Measurements from ENCODE around the gene APH1B.

The APH1B gene

DNA sequence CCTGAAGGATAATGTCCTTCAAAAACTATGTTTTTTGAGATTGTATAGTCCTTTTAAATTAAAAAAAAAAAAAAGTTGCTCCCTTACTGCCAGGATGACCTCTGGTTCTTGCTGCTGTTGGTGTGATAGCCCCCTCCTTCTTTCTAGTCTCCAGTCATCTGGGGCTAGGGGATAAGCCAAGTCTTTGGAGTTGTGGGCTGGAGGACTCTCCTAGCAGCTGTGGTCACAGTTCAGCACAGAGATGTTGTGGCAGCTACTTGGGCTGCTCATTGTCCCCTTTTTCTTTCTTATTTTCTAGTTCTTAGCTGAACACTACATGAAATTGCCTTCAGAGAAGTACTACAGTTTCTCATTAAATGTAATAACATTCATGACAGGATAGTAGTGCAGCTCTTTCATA lies 39.2 kb upstream of the APH1B start:
- Histone ChIP-seq H3K27me3 (no peaks in the 10 kb centered on the region), H3K4me1 (peaks cover 36% of the 10 kb centered on the region), H4K20me1 (peaks cover 29% of the 10 kb centered on the region; the same call in 1 of the 2 replicates), H3K9ac (no peak overlapping the region), H3K9me3 (peaks cover 36% of the 10 kb centered on the region), H3K4me3 (no peak overlapping the region), H3K4me2 (peak overlapping the region; percentile 63), H3K36me3 (peaks cover 50% of the 10 kb centered on the region), H3K27ac (no peak overlapping the region)
- TF ChIP-seq Cebpa-rat (IDR thresholded peaks at IDR 0.05): no peak

GRCh38 chr15:63238796-63239195 lies 38.6 kb upstream of the APH1B start:
- no peaks in the 10 kb centered on the region for H3K27me3 ChIP-seq
- H3K9me3 ChIP-seq: peaks cover 42% of the 10 kb centered on the region
- TF ChIP-seq Cebpa-rat (IDR thresholded peaks at IDR 0.05): no peak
- H3K4me2 ChIP-seq: peak overlapping the region; percentile 63
- H3K9ac ChIP-seq: no peak overlapping the region
- H4K20me1 ChIP-seq: peaks cover 29% of the 10 kb centered on the region; the same call in 1 of the 2 replicates
- H3K27ac ChIP-seq: no peak overlapping the region
- peaks cover 56% of the 10 kb centered on the region for H3K36me3 ChIP-seq
- no peak overlapping the region for H3K4me3 ChIP-seq
- H3K4me1 ChIP-seq: peaks cover 36% of the 10 kb centered on the region

- Histone ChIP-seq H3K4me1 (peaks cover 26% of the 10 kb centered on the region), H4K20me1 (peaks cover 29% of the 10 kb centered on the region; the same call in 1 of the 2 replicates), H3K27ac (no peak overlapping the region), H3K9me3 (peaks cover 44% of the 10 kb centered on the region), H3K27me3 (no peaks in the 10 kb centered on the region), H3K4me3 (no peak overlapping the region), H3K4me2 (no peak overlapping the region), H3K36me3 (peaks cover 59% of the 10 kb centered on the region), H3K9ac (no peak overlapping the region)
- TF ChIP-seq Cebpa-rat (IDR thresholded peaks at IDR 0.05): no peak
Observed at GRCh38 chr15:63240109-63240508, 37.3 kb upstream of the APH1B start.

- no peak for TF ChIP-seq Cebpa-rat (IDR thresholded peaks at IDR 0.05)
- no peak overlapping the region for H3K4me2 ChIP-seq
Observed at GRCh38 chr15:63241316-63241715, 36.1 kb upstream of the APH1B start.

DNA sequence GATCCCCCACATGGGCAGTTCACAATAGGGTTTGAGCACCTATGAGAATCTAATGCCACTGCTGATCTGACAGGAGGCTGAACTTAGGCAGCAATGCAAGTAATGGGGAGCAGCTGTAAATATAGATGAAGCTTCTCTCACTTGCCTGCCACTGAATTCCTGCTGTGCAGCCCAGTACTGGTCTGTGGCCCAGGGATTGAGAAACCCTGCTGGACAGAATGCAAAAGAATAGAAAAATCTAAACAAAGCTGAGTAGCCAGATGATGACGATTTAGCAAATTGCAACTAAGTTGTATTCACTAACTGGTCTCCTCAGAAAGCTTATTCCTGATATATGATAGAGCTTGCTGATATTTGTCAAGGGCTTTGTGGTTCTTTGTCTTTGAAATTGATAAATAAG lies 34.3 kb upstream of the APH1B start:
- H3K4me2 ChIP-seq: no peak overlapping the region
- H3K4me1 ChIP-seq: peaks cover 19% of the 10 kb centered on the region
- H3K27me3 ChIP-seq: no peaks in the 10 kb centered on the region
- no peak overlapping the region for H3K27ac ChIP-seq
- H3K9me3 ChIP-seq: peaks cover 33% of the 10 kb centered on the region
- H3K4me3 ChIP-seq: no peak overlapping the region
- no peak overlapping the region for H3K9ac ChIP-seq
- TF ChIP-seq Cebpa-rat (IDR thresholded peaks at IDR 0.05): no peak
- peaks cover 27% of the 10 kb centered on the region; the same call in 1 of the 2 replicates for H4K20me1 ChIP-seq
- H3K36me3 ChIP-seq: peaks cover 82% of the 10 kb centered on the region

More at GRCh38 chr15:63241316-63241715, 36.1 kb upstream of the APH1B start:
- H3K27me3 ChIP-seq: no peaks in the 10 kb centered on the region
- H3K4me3 ChIP-seq: no peak overlapping the region
- no peak overlapping the region for H3K27ac ChIP-seq
- H3K9me3 ChIP-seq: peaks cover 44% of the 10 kb centered on the region
- peaks cover 71% of the 10 kb centered on the region for H3K36me3 ChIP-seq
- peaks cover 29% of the 10 kb centered on the region; the same call in 1 of the 2 replicates for H4K20me1 ChIP-seq
- peaks cover 26% of the 10 kb centered on the region for H3K4me1 ChIP-seq
- H3K9ac ChIP-seq: no peak overlapping the region

DNA sequence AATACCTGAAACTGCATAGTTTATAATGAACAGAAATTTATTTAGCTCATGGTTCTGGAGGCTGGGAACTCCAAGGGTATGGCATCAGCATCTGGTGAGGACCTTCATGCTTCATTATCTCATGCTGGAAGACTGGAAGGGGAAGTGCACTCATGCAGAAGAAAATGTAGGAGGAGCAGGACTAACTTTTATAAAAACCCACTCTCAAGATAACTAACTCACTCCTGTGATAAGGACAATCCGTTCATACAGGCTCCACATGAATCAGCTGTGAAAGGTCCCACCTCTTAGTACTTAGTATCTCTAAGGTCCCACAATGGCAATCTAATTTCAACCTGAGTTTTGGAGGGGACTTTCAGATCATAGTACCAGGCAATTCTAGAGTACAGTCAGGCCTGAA lies 33.6 kb upstream of the APH1B start:
- H3K9me3 ChIP-seq: peaks cover 33% of the 10 kb centered on the region
- TF ChIP-seq Cebpa-rat (IDR thresholded peaks at IDR 0.05): no peak
- no peak overlapping the region for H3K4me3 ChIP-seq
- H3K27me3 ChIP-seq: no peaks in the 10 kb centered on the region
- H3K27ac ChIP-seq: no peak overlapping the region
- H3K4me2 ChIP-seq: no peak overlapping the region
- peaks cover 12% of the 10 kb centered on the region for H3K4me1 ChIP-seq
- no peak overlapping the region for H3K9ac ChIP-seq
- peaks cover 86% of the 10 kb centered on the region for H3K36me3 ChIP-seq
- H4K20me1 ChIP-seq: peaks cover 21% of the 10 kb centered on the region; the same call in 1 of the 2 replicates

DNA sequence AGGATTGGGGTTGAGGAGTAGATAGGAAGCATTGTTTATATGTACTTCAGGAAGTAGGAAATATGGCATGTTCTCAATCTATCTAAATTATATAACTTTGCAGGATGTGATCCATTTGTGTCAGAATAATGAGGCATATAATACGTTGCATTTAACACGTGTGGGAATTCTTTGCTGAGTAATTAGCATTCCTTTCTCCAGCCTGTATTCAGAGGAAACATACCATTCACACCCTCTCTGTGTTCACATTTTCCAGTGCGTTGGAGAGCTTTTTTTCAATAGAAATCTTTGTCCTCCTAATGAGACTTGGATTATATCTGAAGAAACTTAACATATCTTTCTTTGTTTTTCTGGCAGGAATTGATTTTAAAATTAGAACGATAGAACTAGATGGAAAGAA lies 33.0 kb upstream of the APH1B start:
- Histone ChIP-seq H3K9ac (no peak overlapping the region), H3K36me3 (peaks cover 91% of the 10 kb centered on the region), H3K27ac (no peak overlapping the region), H4K20me1 (peaks cover 16% of the 10 kb centered on the region; the same call in 1 of the 2 replicates), H3K4me3 (no peak overlapping the region), H3K9me3 (peaks cover 33% of the 10 kb centered on the region), H3K27me3 (no peaks in the 10 kb centered on the region), H3K4me2 (no peak overlapping the region), H3K4me1 (peaks cover 8% of the 10 kb centered on the region; the same call in 1 of the 2 replicates)
- no peak for TF ChIP-seq Cebpa-rat (IDR thresholded peaks at IDR 0.05)

DNA sequence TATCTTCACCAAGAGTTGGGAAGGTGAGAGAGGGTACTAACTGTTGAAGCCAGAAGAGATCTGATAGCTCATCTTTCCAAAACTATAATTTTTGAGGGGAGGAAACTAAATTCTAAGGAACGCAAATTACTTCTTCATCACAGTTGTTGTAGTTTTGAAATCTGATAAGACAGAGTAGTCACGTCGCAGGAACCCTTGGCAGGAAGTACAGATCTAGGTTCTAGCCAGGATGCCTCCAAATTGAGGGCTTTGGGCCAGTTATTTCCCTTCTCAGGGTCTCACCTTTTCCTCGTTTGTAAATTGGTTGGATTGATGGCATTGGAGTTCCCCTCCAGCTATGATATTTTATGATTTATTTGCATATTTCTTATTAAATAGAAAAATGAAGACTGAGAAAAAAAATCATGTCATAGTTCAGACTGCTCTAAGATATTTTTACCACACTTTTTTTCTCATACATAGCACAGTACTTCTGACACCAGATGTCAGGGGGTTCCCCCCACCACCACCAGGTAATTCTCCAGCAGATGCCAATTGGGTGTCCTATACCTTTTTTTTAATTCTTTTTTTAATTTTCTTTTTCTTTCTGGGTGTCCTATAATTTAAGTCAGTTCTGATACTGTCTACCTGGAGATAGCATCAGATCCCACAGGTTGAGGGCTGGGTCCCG lies 32.3 kb upstream of the APH1B start:
- TF ChIP-seq Cebpa-rat (IDR thresholded peaks at IDR 0.05): no peak
- H3K27me3 ChIP-seq: no peaks in the 10 kb centered on the region
- H3K9me3 ChIP-seq: peaks cover 33% of the 10 kb centered on the region
- H3K4me2 ChIP-seq: no peak overlapping the region
- no peak overlapping the region for H3K9ac ChIP-seq
- peaks cover 8% of the 10 kb centered on the region; the same call in 1 of the 2 replicates for H3K4me1 ChIP-seq
- H3K27ac ChIP-seq: no peak overlapping the region
- H3K4me3 ChIP-seq: no peak overlapping the region
- H4K20me1 ChIP-seq: peaks cover 9% of the 10 kb centered on the region; the same call in 1 of the 2 replicates
- H3K36me3 ChIP-seq: peaks cover 94% of the 10 kb centered on the region

GRCh38 chr15:63246691-63247469 lies 30.5 kb upstream of the APH1B start:
- Histone ChIP-seq H3K9me3 (peaks cover 21% of the 10 kb centered on the region), H3K36me3 (peaks cover 94% of the 10 kb centered on the region), H3K9ac (no peak overlapping the region), H3K4me1 (peaks cover 8% of the 10 kb centered on the region; the same call in 1 of the 2 replicates), H4K20me1 (no peaks in the 10 kb centered on the region), H3K4me3 (no peak overlapping the region), H3K27me3 (no peaks in the 10 kb centered on the region), H3K4me2 (no peak overlapping the region), H3K27ac (no peak overlapping the region)
- no peak for TF ChIP-seq Cebpa-rat (IDR thresholded peaks at IDR 0.05)

Measured in BLaER1 (cell line).